HG03460 (cell line): ENCODE data around the gene EFEMP1.
"Not testable (repeated sequence)": the region's sequence is repeated elsewhere in the genome, so short reads cannot be mapped to it uniquely, and the experiment has no call there.

Experiments
- ATAC-seq: cut with Tn5 transposase; IDR thresholded peaks from one replicate; pipeline ENCODE4 v1.9.1; 2021; ENCODE audit not compliant: unreplicated experiment

Gene EFEMP1

GRCh38 chr2:55837073-55837472 is 86.5 kb downstream of the EFEMP1 start:
- no peak for ATAC-seq

DNA sequence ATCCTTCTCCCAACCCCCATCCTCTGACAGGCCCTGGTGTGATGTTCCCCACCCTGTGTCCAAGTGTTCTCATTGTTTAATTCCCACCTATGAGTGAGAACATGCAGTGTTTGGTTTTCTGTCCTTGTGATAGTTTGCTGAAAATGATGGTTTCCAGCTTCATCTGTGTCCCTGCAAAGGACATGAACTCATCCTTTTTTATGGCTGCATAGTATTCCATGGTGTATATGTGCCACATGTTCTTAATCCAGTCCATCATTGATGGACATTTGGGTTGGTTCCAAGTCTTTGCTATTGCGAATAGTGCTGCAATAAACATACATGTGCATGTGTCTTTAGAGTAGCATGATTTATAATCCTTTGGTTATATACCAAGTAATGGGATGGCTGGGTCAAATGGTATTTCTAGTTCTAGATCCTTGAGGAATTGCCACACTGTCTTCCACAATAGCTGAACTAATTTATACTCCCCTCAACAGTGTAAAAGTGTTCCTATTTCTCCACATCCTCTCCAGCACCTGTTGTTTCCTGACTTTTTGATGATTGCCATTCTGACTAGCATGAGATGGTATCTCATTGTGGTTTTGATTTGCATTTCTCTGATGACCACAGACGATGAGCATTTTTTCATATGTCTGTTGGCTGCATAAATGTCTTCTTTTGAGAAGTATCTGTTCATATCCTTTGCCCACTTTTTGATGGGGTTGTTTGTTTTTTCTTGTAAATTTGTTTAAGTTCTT is 91.7 kb downstream of the EFEMP1 start:
- ATAC-seq = not testable (repeated sequence)

DNA sequence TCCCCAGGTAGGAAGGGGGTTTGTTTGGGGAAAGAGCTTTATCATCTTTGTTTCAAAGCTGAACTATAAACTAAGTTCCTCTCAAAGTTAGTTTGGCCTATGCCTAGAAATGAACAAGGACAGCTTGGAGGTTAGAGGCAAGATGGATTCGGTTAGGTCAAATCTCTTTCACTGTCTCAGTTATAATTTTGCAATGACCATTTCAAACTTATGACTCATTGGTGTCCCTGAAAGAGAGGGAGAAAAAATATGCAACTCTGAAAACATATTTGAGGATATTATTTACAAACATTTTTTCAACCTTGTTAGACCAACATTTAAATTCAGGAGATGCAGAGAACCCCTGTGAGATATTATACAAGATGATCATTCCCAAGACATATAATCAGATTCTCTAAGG is 95.7 kb downstream of the EFEMP1 start:
- ATAC-seq = no peak

DNA sequence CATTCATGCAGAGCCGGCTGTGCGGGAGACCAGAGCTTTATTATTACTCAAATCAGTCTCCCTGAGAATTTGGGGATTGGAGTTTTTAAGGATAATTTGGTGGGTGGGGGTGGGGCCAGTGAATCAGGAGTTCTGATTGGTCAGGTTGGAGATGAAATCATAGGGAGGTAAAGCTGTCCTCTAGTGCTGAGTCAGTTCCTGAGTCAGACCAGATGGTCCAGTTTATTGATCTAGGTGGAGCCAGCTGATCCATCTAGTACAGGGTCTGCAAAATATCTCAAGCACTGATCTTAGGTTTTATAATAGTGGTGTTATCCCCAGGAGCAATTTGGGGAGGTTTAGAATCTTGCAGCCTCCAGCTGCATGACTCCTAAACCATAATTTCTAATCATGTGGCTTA is 96.2 kb downstream of the EFEMP1 start:
- not testable (repeated sequence) for ATAC-seq

DNA sequence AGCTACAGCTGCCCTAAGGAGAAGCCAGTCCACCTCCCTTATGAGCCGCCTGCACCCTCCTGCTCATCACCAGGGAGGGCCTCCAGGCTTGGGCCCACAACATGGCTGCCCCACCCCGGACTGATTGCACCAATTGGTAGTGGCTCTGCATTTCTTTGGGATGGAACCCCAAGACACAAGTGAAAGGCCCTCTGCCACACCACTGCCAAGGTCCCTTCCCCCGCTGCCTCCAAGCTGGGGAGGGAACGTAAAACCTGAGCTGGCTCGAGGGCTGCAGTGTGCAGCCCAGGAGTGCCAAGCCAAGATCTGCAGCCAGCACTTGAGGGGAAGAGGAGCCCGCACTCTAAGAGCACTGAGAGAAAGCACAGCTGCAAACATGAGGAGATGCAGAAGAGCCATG is 97.3 kb downstream of the EFEMP1 start:
- ATAC-seq = no peak

DNA sequence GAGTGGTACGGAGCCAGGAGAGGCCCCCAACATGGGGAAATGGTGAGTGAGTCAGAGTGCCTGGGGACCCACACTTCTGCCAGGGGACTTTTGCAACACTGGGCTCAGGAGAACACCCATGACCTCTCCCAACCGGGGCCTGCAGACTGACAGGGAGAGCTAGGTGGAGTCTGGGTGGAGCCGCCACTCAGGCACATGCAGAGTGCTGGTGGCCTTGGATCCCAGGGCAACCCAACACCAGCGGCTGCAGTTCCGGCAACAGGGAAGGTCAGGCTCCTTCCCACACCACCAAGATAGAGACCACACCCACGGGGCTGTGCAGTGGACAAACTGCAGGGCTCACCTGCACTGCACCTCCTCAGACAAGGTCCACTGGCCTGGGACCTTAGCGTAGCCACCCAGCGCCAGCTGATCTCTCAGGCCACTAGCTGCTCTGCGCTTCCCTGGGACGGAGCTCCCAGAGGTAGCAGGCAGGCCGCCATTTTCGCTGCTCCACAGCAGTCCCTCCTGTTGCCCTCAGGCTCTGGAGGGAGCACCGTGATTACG is 99.0 kb downstream of the EFEMP1 start:
- ATAC-seq = no peak
